ENCODE data around the gene UPB1. TPM values are rescaled to one million over a fixed set of nuclear protein-coding genes. Genes with fewer than 3 reads are reported as not detected.

Gene UPB1
- under 0.01 TPM in 1 of 2 replicates, not detected in the other for total RNA-seq (2012; rRNA removed)

- peaks cover 56% of the 10 kb centered on the region for H3K27me3 ChIP-seq (ENCODE audit: control insufficient read depth, insufficient read depth, low read length)
- H3K36me3 ChIP-seq (ENCODE audit: insufficient read depth, low read length) = no peaks in the 10 kb centered on the region
- no peak within 1 kb of the TSS for H3K4me3 ChIP-seq (ENCODE audit: low read length)
- no peaks in the 10 kb centered on the region for H3K9me3 ChIP-seq (replicated peaks; ENCODE audit: low read length)
- peak within 1 kb of the TSS; percentile 44 for H3K4me2 ChIP-seq (ENCODE audit: low read length)
- H3K4me1 ChIP-seq (ENCODE audit: control insufficient read depth, insufficient read depth, low read length) = no peaks in the 10 kb centered on the region
- no peak within 1 kb of the TSS for H3K9ac ChIP-seq (ENCODE audit: low read depth, low read length)
These were observed at the start of gene UPB1 for GRCh38 chr22:24494528-24495364. TSS of gene UPB1 (plus strand) at chr22:24495332. CDS start at chr22:24495404, 72 bp downstream.

- no peak overlapping the region for H3K4me3 ChIP-seq (ENCODE audit: low read length)
- H3K9ac ChIP-seq (ENCODE audit: low read depth, low read length) = no peak overlapping the region
- H3K9me3 ChIP-seq (replicated peaks; ENCODE audit: low read length) = no peaks in the 10 kb centered on the region
- H3K36me3 ChIP-seq (ENCODE audit: insufficient read depth, low read length) = no peaks in the 10 kb centered on the region
- peaks cover 18% of the 10 kb centered on the region for H3K4me1 ChIP-seq (ENCODE audit: control insufficient read depth, insufficient read depth, low read length)
- peaks cover 14% of the 10 kb centered on the region for H3K27me3 ChIP-seq (ENCODE audit: control insufficient read depth, insufficient read depth, low read length)
- no peak overlapping the region for H3K4me2 ChIP-seq (ENCODE audit: low read length)
These were observed 49.5 kb upstream of the UPB1 start for GRCh38 chr22:24445481-24446259.

- no peak overlapping the region for H3K4me2 ChIP-seq (ENCODE audit: low read length)
- H3K9ac ChIP-seq (ENCODE audit: low read depth, low read length) = no peak overlapping the region
- peaks cover 13% of the 10 kb centered on the region for H3K4me1 ChIP-seq (ENCODE audit: control insufficient read depth, insufficient read depth, low read length)
- no peaks in the 10 kb centered on the region for H3K36me3 ChIP-seq (ENCODE audit: insufficient read depth, low read length)
- H3K27me3 ChIP-seq (ENCODE audit: control insufficient read depth, insufficient read depth, low read length) = peaks cover 14% of the 10 kb centered on the region
- H3K9me3 ChIP-seq (replicated peaks; ENCODE audit: low read length) = no peaks in the 10 kb centered on the region
- no peak overlapping the region for H3K4me3 ChIP-seq (ENCODE audit: low read length)
These were observed 48.9 kb upstream of the UPB1 start for GRCh38 chr22:24446260-24446611.

- Histone ChIP-seq H3K9me3 (replicated peaks; ENCODE audit: low read length) (no peaks in the 10 kb centered on the region), H3K27me3 (ENCODE audit: control insufficient read depth, insufficient read depth, low read length) (peaks cover 22% of the 10 kb centered on the region), H3K4me1 (ENCODE audit: control insufficient read depth, insufficient read depth, low read length) (peaks cover under 1% of the 10 kb centered on the region), H3K36me3 (ENCODE audit: insufficient read depth, low read length) (no peaks in the 10 kb centered on the region), H3K4me3 (ENCODE audit: low read length) (no peak overlapping the region), H3K4me2 (ENCODE audit: low read length) (no peak overlapping the region), H3K9ac (ENCODE audit: low read depth, low read length) (no peak overlapping the region)
These were observed 44.5 kb upstream of the UPB1 start for GRCh38 chr22:24450610-24451009.

- H3K9ac ChIP-seq (ENCODE audit: low read depth, low read length) = no peak overlapping the region
- H3K4me3 ChIP-seq (ENCODE audit: low read length) = no peak overlapping the region
- H3K27me3 ChIP-seq (ENCODE audit: control insufficient read depth, insufficient read depth, low read length) = peaks cover 28% of the 10 kb centered on the region
- H3K9me3 ChIP-seq (replicated peaks; ENCODE audit: low read length) = no peaks in the 10 kb centered on the region
- no peaks in the 10 kb centered on the region for H3K4me1 ChIP-seq (ENCODE audit: control insufficient read depth, insufficient read depth, low read length)
- no peak overlapping the region for H3K4me2 ChIP-seq (ENCODE audit: low read length)
- H3K36me3 ChIP-seq (ENCODE audit: insufficient read depth, low read length) = no peaks in the 10 kb centered on the region
These were observed 44.0 kb upstream of the UPB1 start for GRCh38 chr22:24451162-24451561.

- no peak overlapping the region for H3K4me3 ChIP-seq (ENCODE audit: low read length)
These were observed 41.3 kb upstream of the UPB1 start for GRCh38 chr22:24453853-24454252.

GRCh38 chr22:24455039-24455438, 40.1 kb upstream of the UPB1 start:
- Histone ChIP-seq H3K9me3 (replicated peaks; ENCODE audit: low read length) (no peaks in the 10 kb centered on the region), H3K9ac (ENCODE audit: low read depth, low read length) (no peak overlapping the region), H3K36me3 (ENCODE audit: insufficient read depth, low read length) (no peaks in the 10 kb centered on the region), H3K4me1 (ENCODE audit: control insufficient read depth, insufficient read depth, low read length) (no peaks in the 10 kb centered on the region), H3K4me3 (ENCODE audit: low read length) (no peak overlapping the region), H3K4me2 (ENCODE audit: low read length) (no peak overlapping the region), H3K27me3 (ENCODE audit: control insufficient read depth, insufficient read depth, low read length) (peaks cover 20% of the 10 kb centered on the region)

More at GRCh38 chr22:24453853-24454252, 41.3 kb upstream of the UPB1 start:
- Histone ChIP-seq H3K4me2 (ENCODE audit: low read length) (no peak overlapping the region), H3K9me3 (replicated peaks; ENCODE audit: low read length) (no peaks in the 10 kb centered on the region), H3K9ac (ENCODE audit: low read depth, low read length) (no peak overlapping the region), H3K27me3 (ENCODE audit: control insufficient read depth, insufficient read depth, low read length) (peaks cover 26% of the 10 kb centered on the region), H3K4me1 (ENCODE audit: control insufficient read depth, insufficient read depth, low read length) (no peaks in the 10 kb centered on the region), H3K36me3 (ENCODE audit: insufficient read depth, low read length) (no peaks in the 10 kb centered on the region)

- H3K4me1 ChIP-seq (ENCODE audit: control insufficient read depth, insufficient read depth, low read length) = no peaks in the 10 kb centered on the region
- no peak overlapping the region for H3K4me2 ChIP-seq (ENCODE audit: low read length)
- H3K27me3 ChIP-seq (ENCODE audit: control insufficient read depth, insufficient read depth, low read length) = peaks cover 17% of the 10 kb centered on the region
- no peak overlapping the region for H3K9ac ChIP-seq (ENCODE audit: low read depth, low read length)
- no peaks in the 10 kb centered on the region for H3K36me3 ChIP-seq (ENCODE audit: insufficient read depth, low read length)
- no peak overlapping the region for H3K4me3 ChIP-seq (ENCODE audit: low read length)
- H3K9me3 ChIP-seq (replicated peaks; ENCODE audit: low read length) = no peaks in the 10 kb centered on the region
These were observed 39.2 kb upstream of the UPB1 start for GRCh38 chr22:24455751-24456426.

GRCh38 chr22:24457894-24458420, 37.2 kb upstream of the UPB1 start:
- H3K4me2 ChIP-seq (ENCODE audit: low read length) = no peak overlapping the region
- H3K9ac ChIP-seq (ENCODE audit: low read depth, low read length) = no peak overlapping the region
- H3K9me3 ChIP-seq (replicated peaks; ENCODE audit: low read length) = no peaks in the 10 kb centered on the region
- H3K4me3 ChIP-seq (ENCODE audit: low read length) = no peak overlapping the region
- peaks cover 13% of the 10 kb centered on the region for H3K27me3 ChIP-seq (ENCODE audit: control insufficient read depth, insufficient read depth, low read length)
- no peaks in the 10 kb centered on the region for H3K36me3 ChIP-seq (ENCODE audit: insufficient read depth, low read length)
- no peaks in the 10 kb centered on the region for H3K4me1 ChIP-seq (ENCODE audit: control insufficient read depth, insufficient read depth, low read length)

GRCh38 chr22:24459911-24460310, 35.2 kb upstream of the UPB1 start:
- Histone ChIP-seq H3K9ac (ENCODE audit: low read depth, low read length) (no peak overlapping the region), H3K27me3 (ENCODE audit: control insufficient read depth, insufficient read depth, low read length) (peaks cover 13% of the 10 kb centered on the region), H3K4me3 (ENCODE audit: low read length) (no peak overlapping the region), H3K9me3 (replicated peaks; ENCODE audit: low read length) (no peaks in the 10 kb centered on the region), H3K36me3 (ENCODE audit: insufficient read depth, low read length) (no peaks in the 10 kb centered on the region), H3K4me1 (ENCODE audit: control insufficient read depth, insufficient read depth, low read length) (no peaks in the 10 kb centered on the region), H3K4me2 (ENCODE audit: low read length) (no peak overlapping the region)

GRCh38 chr22:24460418-24461089, 34.6 kb upstream of the UPB1 start:
- Histone ChIP-seq H3K36me3 (ENCODE audit: insufficient read depth, low read length) (no peaks in the 10 kb centered on the region), H3K27me3 (ENCODE audit: control insufficient read depth, insufficient read depth, low read length) (peaks cover 9% of the 10 kb centered on the region), H3K9ac (ENCODE audit: low read depth, low read length) (no peak overlapping the region), H3K4me2 (ENCODE audit: low read length) (no peak overlapping the region), H3K4me3 (ENCODE audit: low read length) (no peak overlapping the region), H3K9me3 (replicated peaks; ENCODE audit: low read length) (no peaks in the 10 kb centered on the region), H3K4me1 (ENCODE audit: control insufficient read depth, insufficient read depth, low read length) (no peaks in the 10 kb centered on the region)
